Keratinocyte (primary cell): ENCODE results near the gene MAPK9. TPM values are rescaled to one million over a fixed set of nuclear protein-coding genes. Genes with fewer than 3 reads are reported as not detected.

Source experiments
- DNase-seq: peaks from one replicate; pipeline ENCODE4 v3.0.0-alpha.2; 2011; ENCODE audit warnings: low read depth, missing footprints, low spot score
- FAIRE-seq: peaks from 2 replicates; lab custom pipeline; 2011; peaks lifted over from hg19 to GRCh38; lab: Jason Lieb, UNC
- H2AFZ ChIP-seq: 2 replicates; pipeline ENCODE4 v1.6.0; 2012; ENCODE audit warnings: low read length, control low read depth, inconsistent platforms; ENCODE audit not compliant: control insufficient read depth
- H3K27ac ChIP-seq: 2 replicates; pipeline ENCODE4 v1.5.1; 2011; ENCODE audit warnings: low read length; ENCODE audit not compliant: control insufficient read depth, insufficient read depth
- H3K27me3 ChIP-seq: 3 replicates; pipeline ENCODE4 v1.6.0; 2011; ENCODE audit warnings: low read length; ENCODE audit not compliant: control insufficient read depth, insufficient read depth; ENCODE audit errors: extremely low read depth
- H3K36me3 ChIP-seq, 2 experiments: 2 replicates in 1 of 2; 3 replicates in 1 of 2; pipeline ENCODE4 v1.5.1; 2011; ENCODE audit warnings: low read length in 2 of 2, mild to moderate bottlenecking in 1 of 2; ENCODE audit not compliant: control insufficient read depth in 2 of 2, insufficient read depth in 2 of 2; ENCODE audit errors: extremely low read depth in 1 of 2
- H3K4me1 ChIP-seq: 3 replicates; pipeline ENCODE4 v1.5.1; 2011; ENCODE audit warnings: low read length; ENCODE audit not compliant: control insufficient read depth, insufficient read depth; ENCODE audit errors: extremely low read depth
- H3K4me2 ChIP-seq: 3 replicates; pipeline ENCODE4 v1.6.0; 2011; ENCODE audit warnings: low read depth, low read length; ENCODE audit not compliant: control insufficient read depth, insufficient read depth; ENCODE audit errors: extremely low read depth
- H3K4me3 ChIP-seq, 3 experiments: fragments of 200-600 bp in 1 of 3; sonication (generic) in 1 of 3; 2 replicates in 2 of 3; 3 replicates in 1 of 3; pipeline ENCODE4 v1.5.1; 2011 to 2016; ENCODE audit warnings: low read length in 3 of 3, mild to moderate bottlenecking in 3 of 3, control low read depth in 2 of 3, inconsistent platforms in 1 of 3, low read depth in 1 of 3, mixed read lengths in 1 of 3, mixed run types in 1 of 3, moderate library complexity in 1 of 3; ENCODE audit not compliant: control insufficient read depth in 2 of 3, insufficient read depth in 2 of 3; ENCODE audit errors: extremely low read depth in 1 of 3
- H3K79me2 ChIP-seq: 2 replicates; pipeline ENCODE4 v1.6.0; 2012; ENCODE audit warnings: low read length; ENCODE audit not compliant: control insufficient read depth, insufficient read depth
- H3K9ac ChIP-seq: 3 replicates; pipeline ENCODE4 v1.6.0; 2011; ENCODE audit warnings: low read length; ENCODE audit not compliant: control insufficient read depth, insufficient read depth; ENCODE audit errors: extremely low read depth
- H3K9me1 ChIP-seq: 3 replicates; pipeline ENCODE4 v1.6.0; 2011; ENCODE audit warnings: low read length; ENCODE audit not compliant: control insufficient read depth, insufficient read depth; ENCODE audit errors: extremely low read depth
- H3K9me3 ChIP-seq: 2 replicates; pipeline ENCODE4 v1.5.1; 2012; ENCODE audit warnings: low read depth, low read length; ENCODE audit not compliant: control insufficient read depth
- H4K20me1 ChIP-seq: 3 replicates; pipeline ENCODE4 v1.6.0; 2011; ENCODE audit warnings: low read length; ENCODE audit not compliant: control insufficient read depth, insufficient read depth; ENCODE audit errors: extremely low read depth
- CTCF ChIP-seq, 3 experiments: IDR thresholded peaks in 1 of 3; conservative IDR thresholded peaks in 1 of 3; optimal IDR thresholded peaks in 1 of 3; 2 replicates in 2 of 3; 3 replicates in 1 of 3; pipeline versions ENCODE3 to v1.5.1; 2011; ENCODE audit warnings: low read length in 3 of 3, mild to moderate bottlenecking in 3 of 3, moderate library complexity in 2 of 3, control low read depth in 1 of 3, inconsistent platforms in 1 of 3; ENCODE audit not compliant: insufficient read depth in 2 of 3; ENCODE audit errors: extremely low read depth in 1 of 3
- EZH2 ChIP-seq: IDR thresholded peaks from one replicate; pipeline ENCODE4 v1.6.1; 2012; ENCODE audit warnings: inconsistent platforms, mild to moderate bottlenecking, low read length, moderate library complexity
- dilution Hi-C: fragments of 300-500 bp; cut with MboI; formaldehyde crosslinking; loops from one replicate; pipeline ENCODE4 v1.7.0; 2020; ENCODE audit warnings: low sequenced_read_pairs; ENCODE audit not compliant: extremely low pct_ligation_motif_present
- polyA plus RNA-seq, 5 experiments: library from polyadenylated mRNA; depleted of rRNA in 3 of 5; stranded (reverse) in 3 of 5; stranded (forward) in 1 of 5; unstranded in 1 of 5; fragments of >200 nt; gene quantifications; 1 replicate in 1 of 5; 2 replicates in 3 of 5; 3 replicates in 1 of 5; pipeline versions ENCODE4 v1.2.1 to v1.2.3, GENCODE V29; 2011 to 2012; ENCODE audit warnings: missing spikeins in 2 of 5, low read depth in 1 of 5, low replicate concordance in 1 of 5

The MAPK9 gene
- polyA plus RNA-seq, 1 donor (not counting 4 experiments of a cell fraction or from before 2014, with no cell fraction given): 49.4 TPM

GRCh38 chr5:180340856-180341255, 49.0 kb upstream of the MAPK9 start:
- FAIRE-seq: no peak
- Histone ChIP-seq H3K9ac (no peak overlapping the region), H3K9me3 (no peaks in the 10 kb centered on the region), H3K36me3 (no peaks in the 10 kb centered on the region), H3K27me3 (no peaks in the 10 kb centered on the region), H3K79me2 (no peaks in the 10 kb centered on the region), H2AFZ (no peak overlapping the region), H3K9me1 (no peaks in the 10 kb centered on the region), H3K4me3 (no peak overlapping the region), H4K20me1 (no peaks in the 10 kb centered on the region), H3K4me1 (no peaks in the 10 kb centered on the region), H3K4me2 (no peak overlapping the region), H3K27ac (no peak overlapping the region)
- no peak for DNase-seq
- no peak for TF ChIP-seq CTCF (optimal IDR thresholded peaks at IDR 0.05 in 1 of 3, IDR thresholded peaks at IDR 0.05 in 1 of 3, conservative IDR thresholded peaks at IDR 0.05 in 1 of 3; ENCODE audit: extremely low read depth in 1 of 3, insufficient read depth in 2 of 3, low read length in 3 of 3)
- TF ChIP-seq EZH2: no peak
- dilution Hi-C loops: no loop called here

- DNase-seq (no peak), FAIRE-seq (no peak)
- H3K27me3 ChIP-seq: no peaks in the 10 kb centered on the region
- H3K4me1 ChIP-seq: no peaks in the 10 kb centered on the region
- no peaks in the 10 kb centered on the region for H3K79me2 ChIP-seq
- no peak overlapping the region for H2AFZ ChIP-seq
- H3K9ac ChIP-seq: no peak overlapping the region
- TF ChIP-seq CTCF (optimal IDR thresholded peaks at IDR 0.05 in 1 of 3, IDR thresholded peaks at IDR 0.05 in 1 of 3, conservative IDR thresholded peaks at IDR 0.05 in 1 of 3; ENCODE audit: extremely low read depth in 1 of 3, insufficient read depth in 2 of 3, low read length in 3 of 3) (no peak), EZH2 (no peak)
- no peaks in the 10 kb centered on the region for H3K36me3 ChIP-seq
- dilution Hi-C loops: no loop called here
- no peaks in the 10 kb centered on the region for H3K9me3 ChIP-seq
- no peaks in the 10 kb centered on the region for H3K9me1 ChIP-seq
- H3K4me2 ChIP-seq: no peak overlapping the region
- H3K27ac ChIP-seq: no peak overlapping the region
- no peaks in the 10 kb centered on the region for H4K20me1 ChIP-seq
- no peak overlapping the region for H3K4me3 ChIP-seq
These were observed 47.8 kb upstream of the MAPK9 start for GRCh38 chr5:180339583-180340183.
